ENCODE data around the gene TDRD1. TPM values are rescaled to one million over a fixed set of nuclear protein-coding genes. Genes with fewer than 3 reads are reported as not detected.

Gene TDRD1
- total and polyA plus RNA-seq, 10 of the 15 experiments (the other 5 are each of a cell fraction or from before 2014, with no cell fraction given) = 0.03 to 0.04 TPM; not detected in 8

- SMC1A ChIA-PET (ENCODE audit: uncharacterized antibody, unreplicated experiment) = no interaction called here
- 59% methylated on average over 8 of the region's 8 CpGs for WGBS (ENCODE audit: insufficient coverage, insufficient replicate concordance, low lambda C conversion rate, missing lambda C conversion rate)
- intact Hi-C loops (cut with micrococcal nuclease; ENCODE audit: unreplicated experiment) = no loop called here
These were observed 100.9 kb downstream of the TDRD1 start for GRCh38 chr10:114279901-114280644.

More at GRCh38 chr10:114279901-114280644, 100.9 kb downstream of the TDRD1 start:
- Histone ChIP-seq H3K4me3 (no peak overlapping the region), H3K9me3 (replicated peaks; ENCODE audit: control insufficient read depth, insufficient read depth, low read length) (no peaks in the 10 kb centered on the region), H3K79me2 (ENCODE audit: control insufficient read depth, insufficient read depth, low read length) (no peaks in the 10 kb centered on the region), H3K9ac (ENCODE audit: control insufficient read depth, insufficient read depth, low read length) (no peak overlapping the region), H4K20me1 (ENCODE audit: control insufficient read depth, insufficient read depth) (no peaks in the 10 kb centered on the region), H3K27me3 (replicated peaks in 1 of 2; ENCODE audit: control insufficient read depth in 2 of 2, insufficient read depth in 2 of 2, low read length in 1 of 2) (0 out of 4 replicates have a peak, but pooled peaks cover 0 to 2% of the 10 kb centered on the region in 2 experiments), H3K36me3 (ENCODE audit: control insufficient read depth in 2 of 2, insufficient read depth in 2 of 2, low read length in 1 of 2) (no peaks in the 10 kb centered on the region), H3K27ac (ENCODE audit: control insufficient read depth, insufficient read depth) (no peak overlapping the region), H3K4me1 (ENCODE audit: control insufficient read depth, insufficient read depth, low read length) (no peaks in the 10 kb centered on the region), H2AFZ (ENCODE audit: control insufficient read depth, low read depth, low read length) (no peak overlapping the region), H3K4me2 (ENCODE audit: control insufficient read depth, insufficient read depth) (no peak overlapping the region)
- TF ChIP-seq E2F4 (IDR thresholded peaks at IDR 0.05; ENCODE audit: low read depth, low read length) = no peak
- no peak for TF ChIP-seq REST (IDR thresholded peaks at IDR 0.05; ENCODE audit: low read depth, low read length)
- TF ChIP-seq SMC3 (IDR thresholded peaks at IDR 0.05; ENCODE audit: borderline replicate concordance, low read length) = no peak
- TF ChIP-seq ZNF687 (IDR thresholded peaks at IDR 0.05) = no peak
- TF ChIP-seq JUNB (IDR thresholded peaks at IDR 0.05) = no peak
- no peak for TF ChIP-seq ZNF217 (IDR thresholded peaks at IDR 0.05)
- no peak for TF ChIP-seq ETV6 (conservative IDR thresholded peaks at IDR 0.05 in 1 of 2, IDR thresholded peaks at IDR 0.05 in 1 of 2; ENCODE audit: borderline replicate concordance in 1 of 2, low read depth in 1 of 2)
- TF ChIP-seq SMAD1 (IDR thresholded peaks at IDR 0.05; ENCODE audit: low read depth, partially characterized antibody) = no peak
- POLR2A ChIA-PET = no interaction called here
- in situ Hi-C loops (cut with MboI) = no loop called here
- DNase-seq (ENCODE audit: low read depth, low spot score) = no peak
- FAIRE-seq = no peak
- no peak for ATAC-seq
- no TSS peak for BruUV-seq (replicated peaks)
- RAD21 ChIA-PET (ENCODE audit: unreplicated experiment) = interaction anchor here (0.6 kb wide), 1 partner anchor 13 kb away, joined by 3 read pairs; no protein-coding TSS in a partner anchor
- CTCF ChIA-PET = interaction anchor here (2.2 kb wide), 1 partner anchor 24 kb away, joined by 5 read pairs; no protein-coding TSS in a partner anchor
